ENCODE measurements around the gene ASAH2. TPM values are rescaled to one million over a fixed set of nuclear protein-coding genes. Genes with fewer than 3 reads are reported as not detected.

Gene ASAH2
- total and polyA plus RNA-seq, 3 donors from 2014 or later, result 5.5 to 8.7 (median 5.6) TPM

GRCh38 chr10:50231515-50232260 lies 19.6 kb downstream of the ASAH2 start:
- no peaks in the 10 kb centered on the region for H3K27me3 ChIP-seq
- H3K4me3 ChIP-seq, result no peak overlapping the region
- intact Hi-C loops (cut with DNase I; ENCODE audit: low total_unique reads), result no loop called here
- H3K4me1 ChIP-seq, result no peaks in the 10 kb centered on the region
- TF ChIP-seq POLR2A (IDR thresholded peaks at IDR 0.05) (no peak), CTCF (IDR thresholded peaks at IDR 0.05) (no peak)
- H3K9me3 ChIP-seq, result no peaks in the 10 kb centered on the region
- no peak for DNase-seq
- no peaks in the 10 kb centered on the region for H3K36me3 ChIP-seq (ENCODE audit: low read depth, missing control alignments)
- H3K27ac ChIP-seq, result no peak overlapping the region

GRCh38 chr10:50229460-50229859 lies 21.9 kb downstream of the ASAH2 start:
- Histone ChIP-seq H3K36me3 (ENCODE audit: low read depth, missing control alignments) (no peaks in the 10 kb centered on the region), H3K27ac (no peak overlapping the region), H3K9me3 (no peaks in the 10 kb centered on the region), H3K4me1 (no peaks in the 10 kb centered on the region), H3K4me3 (no peak overlapping the region), H3K27me3 (no peaks in the 10 kb centered on the region)
- DNase-seq, result no peak
- TF ChIP-seq POLR2A (IDR thresholded peaks at IDR 0.05) (no peak), CTCF (IDR thresholded peaks at IDR 0.05) (no peak)
- intact Hi-C loops (cut with DNase I; ENCODE audit: low total_unique reads), result no loop called here
- WGBS, 2 donors, result 84 to 91% methylated on average over 1 of the region's 1 CpG

GRCh38 chr10:50228672-50229071 lies 22.6 kb downstream of the ASAH2 start:
- no peak for TF ChIP-seq CTCF (IDR thresholded peaks at IDR 0.05)
- TF ChIP-seq POLR2A (IDR thresholded peaks at IDR 0.05), result no peak
- no peaks in the 10 kb centered on the region for H3K4me1 ChIP-seq
- DNase-seq, result no peak
- H3K9me3 ChIP-seq, result no peaks in the 10 kb centered on the region
- no peaks in the 10 kb centered on the region for H3K27me3 ChIP-seq
- H3K4me3 ChIP-seq, result no peak overlapping the region
- H3K27ac ChIP-seq, result no peak overlapping the region
- no peaks in the 10 kb centered on the region for H3K36me3 ChIP-seq (ENCODE audit: low read depth, missing control alignments)
- WGBS, 2 donors, result 79 to 92% methylated on average over 4 of the region's 4 CpGs
- intact Hi-C loops (cut with DNase I; ENCODE audit: low total_unique reads), result no loop called here

GRCh38 chr10:50226610-50227009 lies 24.7 kb downstream of the ASAH2 start:
- intact Hi-C loops (cut with DNase I; ENCODE audit: low total_unique reads), result no loop called here
- H3K36me3 ChIP-seq (ENCODE audit: low read depth, missing control alignments), result no peaks in the 10 kb centered on the region
- no peaks in the 10 kb centered on the region for H3K4me1 ChIP-seq
- H3K27me3 ChIP-seq, result no peaks in the 10 kb centered on the region
- 55 to 74% methylated on average over 1 of the region's 1 CpG for WGBS, 2 donors
- no peak overlapping the region for H3K27ac ChIP-seq
- DNase-seq, result no peak
- no peaks in the 10 kb centered on the region for H3K9me3 ChIP-seq
- TF ChIP-seq CTCF (IDR thresholded peaks at IDR 0.05), result no peak
- TF ChIP-seq POLR2A (IDR thresholded peaks at IDR 0.05), result no peak
- H3K4me3 ChIP-seq, result no peak overlapping the region
